A549 (cell line): Measurements from ENCODE around the gene CD151. TPM values are rescaled to one million over a fixed set of nuclear protein-coding genes. Genes with fewer than 3 reads are reported as not detected.

ENCODE experiments used
- ATAC-seq, 2 experiments: fragments of 200-7000 bp in 1 of 2; fragments of >200 bp in 1 of 2; cut with Nextera tagmentation in 1 of 2; cut with Tn5 transposase in 1 of 2; 3 replicates each; pipeline versions ENCODE4 v1.8.0 to v1.9.1; 2018 to 2020; ENCODE audit warnings: mild to moderate bottlenecking in 1 of 2, moderate library complexity in 1 of 2
- CTCF ChIA-PET: fragments of 300-600 bp; sonication (Branson Sonifier 250); formaldehyde crosslinking; extraction: SDS; loops from one replicate; lab custom pipeline; 2021; ENCODE audit warnings: antibody characterized with exemption, inconsistent platforms; lab: Yijun Ruan, JAX
- POLR2A ChIA-PET: fragments of 350-600 bp; formaldehyde crosslinking; extraction: SDS; loops from one replicate; lab custom pipeline; 2021; ENCODE audit warnings: antibody characterized with exemption, inconsistent platforms; lab: Yijun Ruan, JAX
- DNase-seq, 2 experiments: peaks; one replicate each; pipeline versions ENCODE4 v3.0.0 to v3.0.0-alpha.2; 2011 to 2016; ENCODE audit warnings: low read depth in 1 of 2, low spot score in 1 of 2
- FAIRE-seq: peaks from 2 replicates; lab custom pipeline; 2011; peaks lifted over from hg19 to GRCh38; lab: Jason Lieb, UNC
- H3K27ac ChIP-seq, 2 experiments: fragments of >200 bp; sonication (Bioruptor Twin); formaldehyde crosslinking; 3 replicates each; pipeline ENCODE4 v1.5.1; 2016 to 2017
- H3K4me1 ChIP-seq: fragments of >200 bp; sonication (Bioruptor Twin); formaldehyde crosslinking; 3 replicates; pipeline ENCODE4 v1.6.1; 2016
- H3K4me2 ChIP-seq: fragments of >200 bp; sonication (Bioruptor Twin); formaldehyde crosslinking; 3 replicates; pipeline ENCODE4 v1.6.1; 2016
- H3K4me3 ChIP-seq: fragments of >200 bp; sonication (Bioruptor Twin); formaldehyde crosslinking; 3 replicates; pipeline ENCODE4 v1.5.1; 2016
- H3K9me3 ChIP-seq: fragments of >200 bp; sonication (Bioruptor Twin); formaldehyde crosslinking; 3 replicates; pipeline ENCODE4 v1.6.1; 2016
- BCL3 ChIP-seq: fragments of >200 bp; sonication (Bioruptor Twin); formaldehyde crosslinking; IDR thresholded peaks from 3 replicates; pipeline ENCODE4 v1.6.1; 2016
- BHLHE40 ChIP-seq: IDR thresholded peaks from 2 replicates; pipeline ENCODE4 v1.6.1; 2012; ENCODE audit warnings: low read depth, low read length, inconsistent platforms
- CTCF ChIP-seq: fragments of >200 bp; sonication (Bioruptor Twin); formaldehyde crosslinking; IDR thresholded peaks from 3 replicates; pipeline ENCODE4 v1.5.1; 2016
- E2F6 ChIP-seq: IDR thresholded peaks from 2 replicates; pipeline ENCODE4 v1.6.1; 2012; ENCODE audit warnings: low read depth, borderline replicate concordance
- EHMT2 ChIP-seq: fragments of 200-600 bp; sonication (generic); IDR thresholded peaks from 2 replicates; pipeline ENCODE4 v1.6.1; 2016; ENCODE audit warnings: antibody characterized with exemption, low read depth, mild to moderate bottlenecking, moderate library complexity
- ELK1 ChIP-seq: fragments of 150-350 bp; IDR thresholded peaks from 2 replicates; pipeline ENCODE4 v1.6.1; 2014; ENCODE audit warnings: low read depth, mild to moderate bottlenecking, low read length
- EP300 ChIP-seq, 2 experiments: fragments of >200 bp; sonication (Bioruptor Twin); formaldehyde crosslinking; IDR thresholded peaks; 2 replicates in 1 of 2; 3 replicates in 1 of 2; pipeline ENCODE4 v1.6.1; 2016 to 2017
- FOSB ChIP-seq: fragments of 250-450 bp; sonication (Bioruptor Pico); IDR thresholded peaks from 2 replicates; pipeline ENCODE4 v1.5.0; 2020; ENCODE audit warnings: mild to moderate bottlenecking, moderate library complexity
- FOSL2 ChIP-seq, 2 experiments: fragments of 450-650 bp in 1 of 2; fragments of >200 bp in 1 of 2; sonication (Bioruptor Twin) in 1 of 2; formaldehyde crosslinking; IDR thresholded peaks; 2 replicates each; pipeline versions ENCODE4 v1.5.0 to v1.6.1; 2016 to 2020; ENCODE audit warnings: mild to moderate bottlenecking in 1 of 2, moderate library complexity in 1 of 2
- GATA3 ChIP-seq: IDR thresholded peaks from 2 replicates; pipeline ENCODE4 v1.6.1; 2012; ENCODE audit warnings: borderline replicate concordance
- HEYL ChIP-seq: fragments of 250-450 bp; sonication (Bioruptor Pico); IDR thresholded peaks from 2 replicates; pipeline ENCODE4 v1.8.0; 2021; ENCODE audit warnings: mild to moderate bottlenecking, moderate library complexity
- HOXB5 ChIP-seq: fragments of 250-450 bp; sonication (Bioruptor Pico); IDR thresholded peaks from 2 replicates; pipeline ENCODE4 v1.5.0; 2020; ENCODE audit warnings: mild to moderate bottlenecking, moderate library complexity
- JUN ChIP-seq, 2 experiments: fragments of >200 bp; sonication (Bioruptor Twin); formaldehyde crosslinking; IDR thresholded peaks; 2 replicates in 1 of 2; 3 replicates in 1 of 2; pipeline ENCODE4 v1.6.1; 2016 to 2017
- JUNB ChIP-seq: fragments of >200 bp; sonication (Bioruptor Twin); formaldehyde crosslinking; IDR thresholded peaks from 2 replicates; pipeline ENCODE4 v1.6.1; 2016
- KDM1A ChIP-seq: fragments of 200-600 bp; sonication (generic); IDR thresholded peaks from 2 replicates; pipeline ENCODE4 v1.6.1; 2016; ENCODE audit warnings: low read depth, mild to moderate bottlenecking
- MAX ChIP-seq: IDR thresholded peaks from 2 replicates; pipeline ENCODE4 v1.6.1; 2012
- MYC ChIP-seq: IDR thresholded peaks from 2 replicates; pipeline ENCODE4 v1.6.1; 2012; ENCODE audit warnings: mild to moderate bottlenecking, inconsistent platforms, low read length, improper control_type of control experiment, borderline replicate concordance
- NPAS2 ChIP-seq: fragments of 250-450 bp; sonication (Bioruptor Pico); IDR thresholded peaks from 2 replicates; pipeline ENCODE4 v1.8.0; 2022; ENCODE audit warnings: mild to moderate bottlenecking, moderate library complexity, borderline replicate concordance
- PBX3 ChIP-seq: IDR thresholded peaks from 2 replicates; pipeline ENCODE4 v1.6.1; 2012
- POLR2A ChIP-seq: IDR thresholded peaks from 2 replicates; pipeline ENCODE4 v1.6.1; 2012; ENCODE audit warnings: mild to moderate bottlenecking, low read length
- RARB ChIP-seq: fragments of 250-450 bp; sonication (Bioruptor Pico); IDR thresholded peaks from 2 replicates; pipeline ENCODE4 v1.8.0; 2021; ENCODE audit warnings: mild to moderate bottlenecking, moderate library complexity
- REST ChIP-seq: fragments of 200-600 bp; sonication (generic); IDR thresholded peaks from 2 replicates; pipeline ENCODE4 v1.6.1; 2016; ENCODE audit warnings: antibody characterized with exemption, mild to moderate bottlenecking, moderate library complexity
- ZFP36 ChIP-seq: fragments of 450-650 bp; IDR thresholded peaks from 2 replicates; pipeline ENCODE4 v1.6.1; 2014; ENCODE audit warnings: borderline replicate concordance; ENCODE audit not compliant: partially characterized antibody
- WGBS: methylation state at CpG from one replicate; pipeline ENCODE4 v1.1.6; 2017; ENCODE audit errors: missing lambda C conversion rate; 5-methylcytosine and 5-hydroxymethylcytosine counted together
- polyA plus RNA-seq, 4 experiments: library from polyadenylated mRNA; depleted of rRNA in 3 of 4; stranded (reverse); fragments of >200 nt; fragmentation: RNase III in 1 of 4; extraction: RNeasy Plus Mini Kit Qiagen cat#74134 plus additional on column Dnase treatment in 1 of 4; gene quantifications; 2 replicates in 3 of 4; 3 replicates in 1 of 4; pipeline ENCODE4 v1.2.3, GENCODE V29; 2011 to 2017

The CD151 gene
- polyA plus RNA-seq, 2 of the 4 experiments (the other 2 are of a cell fraction), result 409 to 701 TPM

- Histone ChIP-seq H3K4me3 (peak overlapping the region; percentile 100), H3K4me2 (peak overlapping the region; percentile 92), H3K27ac (peak overlapping the region; percentile 99), H3K4me1 (peaks cover 63% of the 10 kb centered on the region), H3K9me3 (no peaks in the 10 kb centered on the region)
- ChIA-PET POLR2A (interaction anchor here (1.2 to 3.9 kb wide), 5 partner anchors 11 to 51 kb away, joined by 5 to 47 read pairs (median 6); partner anchors contain the start of genes CD151 and PNPLA2), CTCF (interaction anchor here (0.6 to 5.4 kb wide), 5 partner anchors 10 to 207 kb away, joined by 3 to 40 read pairs (median 6); no protein-coding TSS in a partner anchor)
- peak; percentile 98 for FAIRE-seq
- 2% methylated on average over 14 of the region's 25 CpGs for WGBS
- TF ChIP-seq FOSL2 (IDR thresholded peaks at IDR 0.05), result no peak
- TF ChIP-seq FOSL2 (CRISPR knock-in tag; IDR thresholded peaks at IDR 0.05), result peak; percentile 60
- TF ChIP-seq ELK1, result no peak
- TF ChIP-seq NPAS2 (CRISPR knock-in tag), result peak; percentile 95
- peak in 1 of 2 experiments; percentile 45; a peak in 1 of 5 replicates for TF ChIP-seq EP300 (IDR thresholded peaks at IDR 0.05)
- TF ChIP-seq KDM1A, result no peak
- peak; percentile 74 for TF ChIP-seq REST
- 0 out of 2 replicates have a peak, but pooled peaks have one; percentile 61 for TF ChIP-seq RARB (CRISPR knock-in tag)
- no peak for TF ChIP-seq FOSB
- TF ChIP-seq JUN (IDR thresholded peaks at IDR 0.05), result peak; percentile 66 to 82; a peak in 4 of 5 replicates
- TF ChIP-seq GATA3, result peak; percentile 74
- no peak for TF ChIP-seq HEYL (CRISPR knock-in tag)
- TF ChIP-seq EHMT2, result no peak
- TF ChIP-seq ZFP36, result no peak
- TF ChIP-seq BHLHE40, result peak; percentile 47; the same call in 1 of the 2 replicates
- TF ChIP-seq CTCF, result no peak
- TF ChIP-seq E2F6, result peak; percentile 69
- TF ChIP-seq PBX3, result peak; percentile 72
- 0 out of 2 replicates have a peak, but pooled peaks have one; percentile 44 for TF ChIP-seq HOXB5
- peak; percentile 56 for TF ChIP-seq POLR2A
- TF ChIP-seq BCL3, result peak; percentile 56; the same call in 2 of the 3 replicates
- no peak for TF ChIP-seq JUNB
- peak; percentile 91 for TF ChIP-seq MYC
- peak; percentile 99 for TF ChIP-seq MAX
- ATAC-seq, result peak; percentile 25 to 71
- DNase-seq, result peak; percentile 86 to 96
Measured at GRCh38 chr11:843818-844692, 11.3 kb downstream of the CD151 start.
